Stimulated activated CD8-positive, alpha-beta memory T cell treated with anti-CD3 and anti-CD28 coated beads, Interleukin-12 subunit alpha, Interleukin-12 subunit beta, amount 100 ng/mL, for 24 hours (primary cell): ENCODE data around the gene DLGAP4.

Experiments
- DNase-seq: peaks from one replicate; pipeline ENCODE4 v3.0.0-alpha.2; 2020; ENCODE audit errors: extremely low read depth

The DLGAP4 gene

DNA sequence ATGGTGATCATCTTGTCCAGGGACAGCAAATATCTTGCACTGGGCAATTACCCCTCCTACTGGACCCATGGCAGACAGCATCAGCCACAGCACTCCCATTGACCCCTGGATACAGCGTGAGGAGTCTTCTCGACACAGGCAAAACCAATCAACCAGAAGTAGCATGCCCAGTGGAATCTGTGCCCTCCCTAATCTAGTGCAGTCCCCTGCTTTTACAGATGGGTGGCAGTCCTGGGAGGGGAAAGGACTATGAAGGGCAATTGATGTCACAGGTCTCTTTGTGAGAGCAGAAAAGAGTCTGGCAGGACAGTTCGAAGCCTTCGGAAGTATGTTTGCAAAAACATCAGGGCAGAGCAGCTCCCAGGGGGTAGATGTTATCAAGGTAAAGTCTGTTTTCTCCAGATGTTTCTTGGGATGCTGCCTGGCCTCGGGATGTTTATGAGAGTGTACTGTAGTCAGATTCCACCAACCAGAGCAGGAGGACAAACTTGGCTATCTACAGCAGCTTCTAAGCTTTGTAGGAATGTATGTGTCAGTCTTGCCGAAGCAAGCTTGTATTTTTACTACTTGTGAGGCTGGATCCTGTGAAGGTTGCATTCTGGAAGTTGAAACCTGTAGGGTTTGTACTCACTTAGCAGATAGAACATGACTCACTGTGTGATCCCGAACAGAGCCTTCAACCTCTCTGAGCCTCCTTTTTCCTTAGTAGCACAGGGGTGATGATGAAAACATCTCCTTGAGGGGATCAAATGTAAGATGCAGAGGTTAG lies 172.2 kb downstream of the DLGAP4 start:
- no peak for DNase-seq

DNA sequence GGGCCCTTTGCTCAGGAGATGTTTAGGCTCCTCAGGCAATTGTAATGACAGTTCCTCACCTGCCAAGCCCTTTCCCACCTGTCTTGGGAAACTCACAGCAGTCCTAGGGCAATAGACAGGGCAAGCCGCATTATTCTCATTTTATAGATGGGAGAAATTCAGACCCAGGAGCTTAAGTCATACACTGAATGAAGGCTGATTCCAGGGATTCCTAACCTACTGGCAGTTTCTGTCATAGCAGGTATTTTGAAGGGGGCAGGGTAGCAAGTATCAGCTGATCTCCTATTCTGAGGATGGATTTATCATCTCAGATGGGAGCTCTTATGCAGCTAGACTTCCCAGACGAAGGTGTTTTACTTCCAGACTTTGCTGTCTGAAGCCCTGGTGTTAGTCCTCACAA lies 173.8 kb downstream of the DLGAP4 start:
- no peak for DNase-seq

DNA sequence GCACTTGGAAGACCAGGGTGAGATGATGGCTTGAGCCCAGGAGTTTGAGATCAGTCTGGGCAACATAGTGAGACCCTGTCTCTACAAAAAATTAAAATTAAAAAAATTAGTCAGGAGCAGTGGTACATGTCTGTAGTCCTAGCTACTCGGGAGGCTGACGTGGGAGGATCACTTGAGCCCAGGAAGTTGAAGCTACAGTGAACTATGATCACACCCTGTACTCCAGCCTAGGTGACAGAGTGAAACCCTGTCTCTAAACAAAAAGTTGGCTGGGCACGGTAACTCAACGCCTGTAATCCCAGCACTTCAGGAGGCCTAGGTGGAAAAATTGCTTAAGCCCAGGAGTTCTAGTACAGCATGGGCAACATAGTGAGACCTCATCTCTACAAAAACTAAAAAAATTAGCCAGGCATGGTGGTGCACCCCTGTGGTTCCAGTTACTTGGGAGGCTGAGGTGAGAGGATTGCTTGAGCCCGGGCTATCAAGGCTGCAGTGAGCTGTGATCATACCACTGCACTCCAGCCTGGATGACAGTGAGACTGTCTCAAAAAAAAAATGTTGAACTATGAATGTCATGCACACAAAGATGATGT lies 174.4 kb downstream of the DLGAP4 start:
- no peak for DNase-seq

DNA sequence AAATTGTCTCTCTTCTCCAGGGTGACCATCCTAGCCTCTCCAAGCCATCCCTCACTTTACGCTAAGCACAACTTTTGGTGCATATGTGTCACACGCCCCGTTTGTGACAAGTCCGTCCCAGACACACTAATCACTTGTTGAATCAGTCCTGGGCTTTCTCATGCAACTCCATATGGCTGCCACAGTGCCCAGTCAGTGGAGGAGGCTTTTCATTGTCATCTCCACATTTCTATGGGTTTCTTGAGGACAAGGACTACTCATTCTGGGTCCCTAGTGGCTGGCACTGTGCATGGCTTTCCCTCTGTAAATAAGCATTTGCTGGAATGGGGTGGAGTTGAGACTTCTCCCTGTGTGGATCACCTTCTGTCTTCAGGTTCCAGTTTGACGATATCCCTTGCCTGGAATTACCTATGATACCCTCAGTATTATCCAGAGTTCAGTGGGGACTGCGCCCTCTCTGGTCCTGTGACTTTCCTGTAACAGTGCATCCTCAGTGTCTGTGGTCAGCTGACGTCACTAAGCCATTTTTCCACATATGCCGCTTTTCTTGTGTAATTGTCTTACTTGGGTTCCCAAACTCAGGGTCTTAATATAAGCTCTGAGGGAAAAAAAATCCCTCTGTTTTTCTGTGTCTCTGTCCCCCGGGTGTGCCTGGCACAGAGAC lies 175.4 kb downstream of the DLGAP4 start:
- no peak for DNase-seq

DNA sequence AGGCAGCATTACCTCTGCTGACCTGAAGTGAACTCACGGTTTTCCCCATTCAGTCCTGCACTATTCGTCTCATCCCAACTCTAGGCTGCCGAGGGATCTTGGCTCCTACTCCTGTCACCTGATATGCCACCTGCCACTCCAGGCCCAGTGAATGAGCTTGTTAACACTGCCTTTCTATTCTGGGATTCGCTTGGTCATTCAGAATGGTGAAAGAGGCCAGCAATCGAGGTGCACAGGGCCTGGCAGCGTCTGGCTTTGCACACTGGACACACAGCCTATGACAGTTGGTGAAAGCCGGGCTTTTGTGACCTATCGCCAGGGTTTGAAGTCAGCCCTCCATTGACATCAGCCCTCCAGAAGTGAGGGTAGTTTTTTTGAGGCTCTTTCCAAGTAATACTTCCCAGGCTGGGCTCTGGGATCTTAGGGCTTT lies 175.9 kb downstream of the DLGAP4 start:
- no peak for DNase-seq

DNA sequence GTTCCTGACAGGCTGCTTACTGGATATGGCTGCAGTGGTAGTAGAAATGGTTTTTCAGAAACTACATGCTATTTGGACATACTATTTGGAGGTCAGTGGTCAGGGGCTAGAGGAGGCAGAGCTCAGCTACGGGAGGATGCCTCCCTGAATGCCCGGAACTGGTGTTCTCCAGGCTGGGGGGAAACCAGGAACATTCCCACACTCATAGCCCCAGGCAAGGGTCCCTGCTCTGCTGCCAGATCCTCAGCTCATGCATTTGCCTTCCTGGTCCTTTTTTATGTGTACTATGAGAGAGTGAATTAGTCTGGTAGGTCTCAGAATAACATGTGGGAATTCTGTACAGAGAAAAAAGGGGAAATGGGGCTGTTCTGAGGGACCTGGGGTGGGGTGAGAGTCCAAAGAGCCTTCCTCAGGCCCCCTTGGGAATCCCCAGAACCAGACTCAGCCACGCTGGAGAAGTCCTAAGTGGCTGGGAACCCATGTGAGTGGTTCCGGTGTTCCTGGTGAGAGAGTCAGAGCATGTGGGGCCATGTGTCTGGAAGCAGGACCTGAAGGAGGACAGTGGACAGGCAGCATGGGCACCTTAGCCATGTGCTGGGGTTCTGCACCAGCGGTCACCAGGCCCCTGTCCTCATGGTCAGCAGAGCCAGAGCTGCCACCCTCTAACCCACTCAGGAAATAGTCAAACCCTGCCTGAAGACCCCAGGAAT lies 177.2 kb downstream of the DLGAP4 start:
- DNase-seq, result no peak

DNA sequence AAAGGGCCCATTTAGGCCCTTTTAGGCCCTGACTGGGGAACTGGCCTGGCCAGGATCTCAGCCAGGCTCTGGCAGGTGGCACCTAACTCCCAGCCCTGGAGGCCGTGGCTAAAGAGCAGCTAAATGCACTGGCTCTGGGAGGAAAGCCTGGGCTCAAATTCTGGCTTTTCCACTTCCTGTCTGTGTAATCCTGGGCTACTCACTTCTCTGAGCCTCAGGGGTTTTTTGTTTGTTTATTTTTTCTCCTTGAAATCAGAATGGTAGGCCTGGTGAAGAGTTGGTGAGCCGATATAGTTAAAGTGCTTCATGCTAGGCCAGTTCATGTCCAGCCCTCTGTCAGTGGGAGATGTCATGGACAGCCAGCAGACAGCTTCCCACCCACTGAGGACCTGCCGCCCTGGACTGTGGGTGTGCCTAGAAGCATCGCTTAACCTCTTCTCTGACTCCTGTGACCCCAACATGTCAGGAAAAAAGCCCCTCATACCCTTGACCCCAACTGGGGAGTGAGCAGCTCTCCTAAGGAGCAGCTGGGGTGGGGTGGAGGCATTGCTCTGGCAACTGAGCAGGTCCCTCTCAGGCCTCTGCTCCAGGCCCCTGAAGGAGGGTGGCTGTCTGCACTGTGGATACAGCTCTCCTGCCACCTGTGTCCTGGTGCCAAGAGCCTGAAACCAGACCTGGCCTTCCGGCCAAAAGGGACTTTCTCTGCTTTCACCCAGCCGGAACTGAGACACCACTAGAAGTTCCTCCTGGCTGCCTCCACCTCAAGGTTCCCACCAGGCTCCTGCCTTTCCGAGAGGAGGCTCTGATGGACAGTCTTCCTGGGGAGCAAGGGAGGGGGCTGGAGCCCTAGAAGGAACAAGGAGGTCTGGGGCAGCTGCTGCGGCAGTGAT lies 178.0 kb downstream of the DLGAP4 start:
- no peak for DNase-seq

DNA sequence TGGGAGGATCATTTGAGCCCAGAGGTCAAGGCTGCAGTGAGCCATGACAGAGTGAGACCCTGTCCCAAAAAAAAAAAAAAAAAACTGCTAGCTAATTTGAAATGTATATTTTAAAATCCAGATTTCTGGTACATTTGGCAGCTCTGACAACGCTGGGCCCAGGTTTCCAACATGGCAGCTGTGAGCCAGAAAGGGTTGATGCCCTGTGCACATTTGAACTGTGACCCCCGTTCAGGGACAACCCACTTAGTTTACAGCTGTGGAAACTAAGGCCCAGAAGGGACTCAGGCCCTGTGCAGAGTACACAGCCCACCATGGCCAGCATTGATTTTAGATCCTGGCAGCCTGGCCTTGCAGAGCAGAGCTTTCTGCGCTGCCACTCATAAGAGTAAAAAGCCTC lies 179.1 kb downstream of the DLGAP4 start:
- DNase-seq, result no peak

DNA sequence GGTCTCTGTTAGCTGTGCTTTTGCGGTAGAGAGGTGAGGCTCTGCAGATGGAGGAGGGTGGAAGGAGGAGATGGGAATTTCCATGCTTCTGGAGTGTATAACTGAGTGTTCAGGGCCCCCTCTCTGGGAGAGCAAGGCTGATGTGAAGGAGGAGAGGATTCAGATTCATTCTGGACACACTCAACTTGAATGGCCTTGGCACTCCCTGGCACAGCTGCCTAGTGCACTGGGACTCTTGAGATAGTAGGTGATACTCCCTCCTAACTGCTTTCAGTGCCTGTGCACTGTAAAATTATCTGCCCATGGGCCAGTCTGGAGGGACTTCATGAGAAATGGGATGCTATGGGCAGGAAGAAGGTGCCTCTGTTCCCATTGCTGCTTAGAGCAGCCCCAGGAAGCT lies 180.9 kb downstream of the DLGAP4 start:
- no peak for DNase-seq

DNA sequence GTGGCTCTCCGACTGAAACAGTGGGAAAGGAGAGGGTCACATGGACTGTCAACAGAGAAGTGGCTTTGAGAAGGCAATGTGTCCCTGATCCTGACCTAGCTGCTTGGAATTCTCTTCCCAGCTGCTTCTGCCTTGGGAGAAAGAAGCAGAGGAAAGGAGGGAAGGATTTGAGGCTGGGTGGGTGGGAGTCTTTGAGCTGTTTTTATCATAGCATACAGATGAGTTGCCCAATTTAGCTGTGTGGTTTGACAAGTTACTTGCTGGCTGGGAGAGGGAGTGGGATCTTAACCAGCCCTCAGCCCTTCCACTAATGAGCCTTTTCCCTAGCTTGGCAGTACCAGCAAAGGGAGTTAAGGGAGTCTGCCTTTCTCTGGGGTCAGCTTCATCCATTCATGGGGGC lies 184.1 kb downstream of the DLGAP4 start:
- no peak for DNase-seq

DNA sequence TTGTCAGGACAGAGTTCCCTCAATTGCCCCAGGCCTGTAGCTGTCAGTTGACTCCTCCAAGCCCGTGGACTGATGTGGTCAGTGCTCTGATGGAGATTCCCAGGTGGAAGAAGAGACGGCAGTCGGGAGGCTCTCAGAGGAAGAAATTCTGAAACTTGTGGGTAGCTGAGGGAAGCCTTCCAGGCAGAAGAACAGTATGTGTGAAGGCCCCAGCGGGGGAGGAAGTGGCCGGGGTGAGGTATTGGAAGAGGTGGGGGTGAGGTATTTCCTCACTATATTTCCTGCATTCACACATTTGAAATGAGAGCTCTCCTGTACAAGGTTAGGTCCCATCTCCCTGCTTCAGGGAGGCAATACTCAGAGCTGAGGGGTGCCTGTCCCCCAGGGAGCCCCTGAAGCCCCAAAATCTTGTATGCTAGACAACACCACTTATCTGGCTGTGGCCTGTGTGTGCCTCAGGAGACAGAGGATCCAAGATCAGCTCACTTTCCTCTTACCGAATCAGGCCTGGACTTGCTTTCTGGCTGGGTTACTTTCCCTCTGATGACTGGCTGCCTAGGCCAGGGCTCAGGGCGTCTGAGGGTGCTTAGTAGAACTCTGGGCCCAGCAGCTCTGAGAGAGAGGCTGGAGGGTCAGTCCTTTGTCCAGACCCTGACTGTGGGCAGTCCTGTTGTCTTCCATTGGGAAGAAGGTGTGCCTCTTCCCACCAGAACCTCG lies 185.9 kb downstream of the DLGAP4 start:
- peak; percentile 11 for DNase-seq

DNA sequence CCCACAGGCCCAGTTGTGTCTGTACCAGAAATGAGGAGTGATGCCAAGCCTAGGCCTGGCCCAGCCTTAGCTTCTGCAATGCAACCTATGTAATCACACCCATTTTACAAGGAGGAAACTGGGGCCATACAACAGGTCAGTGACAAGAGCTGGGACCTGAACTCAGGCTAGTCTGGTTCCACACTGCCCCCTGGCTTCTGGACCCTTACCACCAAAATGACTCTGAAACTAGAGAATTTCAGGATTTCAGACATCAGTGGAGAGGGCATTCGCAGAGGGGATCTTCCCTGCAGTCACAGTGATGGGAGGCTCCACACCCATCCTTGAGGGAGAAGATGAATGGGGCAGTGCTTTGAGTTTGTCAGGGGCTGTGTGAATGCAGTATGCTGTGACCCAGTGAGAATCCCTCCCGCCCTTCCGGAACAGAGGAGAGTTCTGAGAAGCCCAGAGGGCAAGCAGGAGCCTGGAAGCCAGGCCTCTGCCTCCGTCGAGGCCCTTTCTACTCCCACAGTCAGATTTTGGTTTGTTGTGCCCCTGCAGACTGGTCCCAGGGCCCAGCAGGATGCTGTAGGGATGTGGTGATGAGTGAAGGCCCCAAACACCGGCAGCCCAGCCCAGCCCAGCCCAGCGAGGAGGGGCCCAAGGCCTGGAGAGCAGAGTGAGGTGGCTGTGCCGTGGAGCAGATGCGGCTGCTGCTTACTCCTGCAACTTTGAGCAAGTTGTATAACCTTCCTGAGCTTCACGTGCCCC lies 187.1 kb downstream of the DLGAP4 start:
- no peak for DNase-seq

DNA sequence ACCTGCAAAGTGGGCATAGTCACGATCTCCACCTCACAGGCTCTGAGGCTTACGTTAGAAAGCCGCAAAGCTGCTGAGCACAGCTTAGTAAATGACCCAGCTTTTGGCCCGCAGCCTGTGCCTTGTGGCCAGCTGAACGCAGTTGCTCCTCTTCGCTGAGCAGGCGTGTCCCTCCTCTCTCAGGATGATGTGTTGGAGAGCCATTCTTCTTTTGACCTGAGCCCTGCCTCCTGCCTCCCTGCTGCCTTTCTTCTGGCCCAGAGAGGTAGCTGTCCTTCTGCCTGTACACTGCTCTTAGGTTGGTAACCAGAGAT lies 187.6 kb downstream of the DLGAP4 start:
- no peak for DNase-seq

DNA sequence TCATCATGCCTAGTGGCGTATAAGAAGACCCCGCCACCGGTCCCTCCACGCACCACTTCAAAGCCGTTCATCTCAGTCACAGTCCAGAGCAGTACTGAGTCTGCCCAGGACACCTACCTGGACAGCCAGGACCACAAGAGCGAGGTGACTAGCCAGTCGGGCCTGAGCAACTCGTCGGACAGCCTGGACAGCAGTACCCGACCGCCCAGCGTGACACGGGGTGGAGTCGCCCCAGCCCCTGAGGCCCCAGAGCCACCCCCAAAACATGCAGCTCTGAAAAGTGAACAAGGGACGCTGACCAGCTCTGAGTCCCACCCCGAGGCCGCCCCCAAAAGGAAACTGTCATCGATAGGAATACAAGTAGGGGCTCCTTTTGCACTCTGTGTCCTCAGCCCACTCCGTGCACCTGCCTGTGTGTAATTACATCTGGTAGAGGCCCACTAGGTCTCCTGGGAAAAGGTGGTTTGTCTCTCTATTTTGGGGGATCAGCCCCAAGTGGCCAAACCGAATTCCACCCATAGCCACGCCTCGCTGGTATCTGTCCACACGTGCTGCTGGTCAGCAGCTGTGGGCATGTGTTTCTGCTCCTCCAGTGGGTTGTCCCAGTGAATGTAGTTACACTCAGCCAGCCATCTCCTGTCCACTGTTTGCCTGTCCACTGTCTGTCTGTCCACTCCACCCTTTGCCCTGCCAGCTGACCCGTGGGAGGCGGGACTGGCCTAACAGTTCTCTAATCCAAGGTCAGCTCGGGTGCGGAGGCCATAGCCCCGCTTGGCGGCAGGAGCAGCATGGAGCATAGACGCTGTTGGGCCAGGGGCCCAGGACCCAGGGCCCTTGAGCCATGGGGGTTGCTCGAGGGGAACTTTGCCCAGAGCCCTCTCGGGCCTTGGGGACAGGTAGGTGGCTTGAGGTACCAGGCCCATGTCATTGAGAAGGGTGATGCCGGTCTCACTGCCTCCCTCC lies 190.8 kb downstream of the DLGAP4 start:
- DNase-seq, result no peak

DNA sequence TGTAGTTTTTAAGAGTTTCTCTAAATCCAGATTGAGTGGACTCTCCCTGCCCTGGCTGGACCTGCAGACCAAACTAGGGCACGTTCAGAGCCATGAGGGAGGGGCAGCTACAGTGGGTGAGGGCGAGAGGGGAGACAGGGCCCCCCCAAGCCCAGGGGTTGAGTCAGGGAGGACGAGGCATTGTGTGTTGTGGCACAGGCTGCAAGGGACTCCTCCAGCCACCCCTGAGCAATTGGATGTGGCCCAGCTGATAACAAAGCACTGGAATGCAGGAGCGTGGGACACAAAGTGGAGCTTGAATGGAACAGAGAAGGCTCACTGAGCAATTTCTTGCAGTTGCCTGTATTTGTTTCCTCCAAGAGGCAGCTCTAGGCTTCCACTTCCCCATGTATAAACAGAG lies 191.7 kb downstream of the DLGAP4 start:
- no peak for DNase-seq

DNA sequence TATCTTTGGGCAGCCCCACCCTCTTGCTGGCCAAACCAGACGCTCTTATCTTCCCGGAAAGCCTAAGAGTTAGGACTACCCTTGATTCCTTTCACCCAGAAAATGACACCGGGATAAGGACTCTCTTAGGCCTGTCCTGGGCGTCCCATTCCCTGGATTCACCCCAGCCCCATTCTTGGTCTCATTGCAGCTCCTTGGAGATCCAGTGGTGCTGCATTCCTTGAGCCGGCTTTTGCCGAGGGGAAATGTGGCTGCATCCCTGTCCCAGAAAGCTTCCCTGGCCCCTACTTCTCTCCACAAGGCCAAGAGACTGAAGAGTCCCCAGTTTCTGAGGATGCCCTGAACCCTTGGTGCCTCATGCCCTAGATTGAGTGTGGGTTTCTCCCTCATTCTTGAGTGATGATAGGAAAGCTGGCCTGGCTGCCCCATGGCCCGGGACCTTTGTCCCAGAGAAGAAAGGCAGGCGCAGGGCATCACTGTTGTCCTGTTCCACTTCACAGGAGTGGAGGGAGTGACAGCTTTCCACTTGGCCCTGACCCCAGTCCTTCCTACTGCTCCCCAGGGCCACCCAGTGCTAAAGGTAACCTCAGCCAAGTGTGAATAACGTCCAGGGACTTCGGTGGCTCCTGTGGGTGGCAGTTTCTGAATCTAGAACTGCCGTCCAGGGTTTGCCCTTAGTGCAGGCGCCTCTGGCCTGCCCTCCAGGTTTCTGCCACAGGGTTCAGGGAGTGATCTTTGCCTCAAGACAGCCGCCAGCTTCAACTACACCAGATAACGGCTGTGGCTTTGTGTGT lies 192.4 kb downstream of the DLGAP4 start:
- no peak for DNase-seq

DNA sequence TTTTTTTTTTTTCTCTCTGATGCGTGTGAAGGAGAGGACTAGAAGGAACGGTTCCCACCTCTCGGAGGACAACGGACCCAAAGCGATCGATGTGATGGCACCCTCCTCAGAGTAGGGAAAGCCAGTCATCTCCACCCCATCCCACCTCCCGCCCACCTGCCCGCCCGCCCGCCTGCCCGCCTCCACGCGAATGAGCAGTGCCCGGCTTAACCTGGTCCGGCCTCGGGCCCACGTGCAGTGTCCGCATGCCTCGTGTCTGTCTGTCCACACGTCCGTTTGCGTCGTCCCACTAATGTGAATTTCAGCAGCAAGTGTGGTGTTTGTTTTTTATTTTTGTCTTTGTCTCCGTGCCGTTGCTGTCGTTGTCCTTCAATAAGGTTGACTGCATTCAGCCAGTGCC lies 193.1 kb downstream of the DLGAP4 start:
- no peak for DNase-seq
